Brain microvascular endothelial cell (primary cell): Measurements from ENCODE around the gene SNX22.

ENCODE experiments used
- DNase-seq: peaks from one replicate; pipeline ENCODE4 v3.0.0-alpha.2; 2020
- H3K27ac ChIP-seq: fragments of 250-450 bp; sonication (Bioruptor Pico); 2 replicates; pipeline ENCODE4 v1.5.1; 2020; ENCODE audit warnings: mild to moderate bottlenecking, moderate library complexity
- H3K27me3 ChIP-seq: fragments of 250-450 bp; sonication (Bioruptor Pico); replicated peaks from 2 replicates; pipeline ENCODE4 v1.5.1; 2020; ENCODE audit warnings: mild to moderate bottlenecking
- H3K36me3 ChIP-seq: fragments of 250-450 bp; sonication (Bioruptor Pico); replicated peaks from 2 replicates; pipeline ENCODE4 v1.5.1; 2020; ENCODE audit warnings: mild to moderate bottlenecking
- H3K4me3 ChIP-seq: 2 replicates; pipeline ENCODE4 v1.5.1; 2011; ENCODE audit warnings: low read depth, mild to moderate bottlenecking, control low read depth, low read length, moderate library complexity
- in situ Hi-C: cut with HindIII; loops from 2 replicates; pipeline ENCODE4 v1.10.0; 2017; ENCODE audit warnings: low sequenced_read_pairs, low pct_ligation_motif_present
- TF ChIP-seq, protein P1 (sequence below): IDR thresholded peaks from 2 replicates; pipeline ENCODE4 v1.5.1; 2011; ENCODE audit warnings: low read depth, mild to moderate bottlenecking, moderate library complexity, low read length, control low read depth, inconsistent platforms; ENCODE audit errors: missing control alignments

The SNX22 gene

DNA sequence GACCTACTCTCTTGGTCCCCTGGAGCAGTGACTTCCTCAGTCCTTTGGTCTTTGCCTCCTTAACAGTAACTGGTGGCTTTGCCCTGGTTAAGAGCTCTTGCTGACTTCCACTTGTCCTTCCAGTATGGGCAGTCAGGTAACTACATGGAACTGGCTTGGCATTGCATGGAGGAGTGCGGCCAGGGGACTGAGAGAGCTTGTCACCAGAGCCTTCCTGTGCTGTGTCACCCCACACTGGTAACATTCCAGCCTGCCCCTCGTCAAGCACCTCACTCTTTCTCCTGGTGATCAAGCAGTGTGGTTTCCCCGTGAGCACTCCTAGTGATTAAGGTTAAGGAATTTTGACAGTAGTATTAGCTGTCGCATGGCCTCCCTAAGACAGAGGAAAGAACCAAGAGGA is 19.3 kb upstream of the SNX22 start:
- in situ Hi-C loops = no loop called here
- no peak for DNase-seq
- Histone ChIP-seq H3K36me3 (peaks cover 92% of the 10 kb centered on the region), H3K27ac (no peak overlapping the region), H3K4me3 (no peak overlapping the region), H3K27me3 (no peaks in the 10 kb centered on the region)
- TF ChIP-seq, protein P1, sequence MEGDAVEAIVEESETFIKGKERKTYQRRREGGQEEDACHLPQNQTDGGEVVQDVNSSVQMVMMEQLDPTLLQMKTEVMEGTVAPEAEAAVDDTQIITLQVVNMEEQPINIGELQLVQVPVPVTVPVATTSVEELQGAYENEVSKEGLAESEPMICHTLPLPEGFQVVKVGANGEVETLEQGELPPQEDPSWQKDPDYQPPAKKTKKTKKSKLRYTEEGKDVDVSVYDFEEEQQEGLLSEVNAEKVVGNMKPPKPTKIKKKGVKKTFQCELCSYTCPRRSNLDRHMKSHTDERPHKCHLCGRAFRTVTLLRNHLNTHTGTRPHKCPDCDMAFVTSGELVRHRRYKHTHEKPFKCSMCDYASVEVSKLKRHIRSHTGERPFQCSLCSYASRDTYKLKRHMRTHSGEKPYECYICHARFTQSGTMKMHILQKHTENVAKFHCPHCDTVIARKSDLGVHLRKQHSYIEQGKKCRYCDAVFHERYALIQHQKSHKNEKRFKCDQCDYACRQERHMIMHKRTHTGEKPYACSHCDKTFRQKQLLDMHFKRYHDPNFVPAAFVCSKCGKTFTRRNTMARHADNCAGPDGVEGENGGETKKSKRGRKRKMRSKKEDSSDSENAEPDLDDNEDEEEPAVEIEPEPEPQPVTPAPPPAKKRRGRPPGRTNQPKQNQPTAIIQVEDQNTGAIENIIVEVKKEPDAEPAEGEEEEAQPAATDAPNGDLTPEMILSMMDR = no peak

GRCh38 chr15:64133623-64134344 is 17.7 kb upstream of the SNX22 start:
- H3K27ac ChIP-seq = no peak overlapping the region
- TF ChIP-seq, protein P1 = no peak
- no peak for DNase-seq
- H3K36me3 ChIP-seq = peaks cover 89% of the 10 kb centered on the region
- H3K4me3 ChIP-seq = no peak overlapping the region
- in situ Hi-C loops = no loop called here
- no peaks in the 10 kb centered on the region for H3K27me3 ChIP-seq

GRCh38 chr15:64134345-64134829 is 17.1 kb upstream of the SNX22 start:
- H3K36me3 ChIP-seq = peaks cover 84% of the 10 kb centered on the region

GRCh38 chr15:64136347-64136746 is 15.2 kb upstream of the SNX22 start:
- in situ Hi-C loops = no loop called here
- TF ChIP-seq, protein P1 = no peak
- no peak overlapping the region for H3K4me3 ChIP-seq
- no peak overlapping the region for H3K27ac ChIP-seq
- peaks cover 69% of the 10 kb centered on the region for H3K36me3 ChIP-seq
- no peak for DNase-seq
- no peaks in the 10 kb centered on the region for H3K27me3 ChIP-seq

More at GRCh38 chr15:64134345-64134829, 17.1 kb upstream of the SNX22 start:
- DNase-seq = no peak
- no peak overlapping the region for H3K27ac ChIP-seq
- in situ Hi-C loops = no loop called here
- no peaks in the 10 kb centered on the region for H3K27me3 ChIP-seq
- TF ChIP-seq, protein P1 = no peak
- no peak overlapping the region for H3K4me3 ChIP-seq

DNA sequence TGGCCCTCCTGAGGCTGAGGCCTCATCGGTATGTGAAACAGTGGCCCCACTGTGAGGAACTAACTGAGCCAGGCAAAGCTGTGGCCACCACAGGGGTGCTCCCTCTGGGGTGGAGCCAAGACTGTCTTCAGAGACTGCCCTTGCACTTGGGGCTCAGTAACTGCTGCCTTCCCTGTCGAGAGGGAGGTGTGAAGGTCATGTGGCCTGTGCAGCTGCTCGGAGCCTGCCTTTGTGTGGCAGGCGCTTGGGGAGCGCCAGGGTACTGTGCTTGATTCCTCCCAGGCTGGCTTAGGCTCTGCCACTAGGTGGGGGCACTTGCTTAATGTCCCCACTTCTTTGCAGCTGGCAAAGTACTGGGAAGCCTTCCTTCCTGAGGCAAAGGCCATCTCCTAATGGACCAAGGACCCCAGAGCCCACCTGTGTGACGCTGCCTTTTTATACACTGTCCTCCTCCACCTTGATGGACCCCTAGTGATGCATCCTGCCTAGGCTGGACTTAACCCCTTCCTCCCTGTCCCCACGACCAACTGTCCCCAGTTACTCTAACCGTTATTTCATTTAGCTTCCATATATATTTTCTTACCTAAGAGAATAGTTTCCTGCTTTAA is 14.2 kb upstream of the SNX22 start:
- no peak overlapping the region for H3K27ac ChIP-seq
- H3K4me3 ChIP-seq = no peak overlapping the region
- H3K27me3 ChIP-seq = no peaks in the 10 kb centered on the region
- peaks cover 64% of the 10 kb centered on the region for H3K36me3 ChIP-seq
- DNase-seq = no peak
- in situ Hi-C loops = no loop called here
- TF ChIP-seq, protein P1 = peak; percentile 8
